HG02759 (cell line): ENCODE data around the gene TCF7L2.

ENCODE experiments used
- ATAC-seq: cut with Tn5 transposase; IDR thresholded peaks from one replicate; pipeline ENCODE4 v1.9.1; 2021; ENCODE audit warnings: mild to moderate bottlenecking, moderate library complexity; ENCODE audit not compliant: unreplicated experiment

The TCF7L2 gene

GRCh38 chr10:113041841-113042750, 92.0 kb downstream of the TCF7L2 start:
- no peak for ATAC-seq

- no peak for ATAC-seq
Observed at GRCh38 chr10:113042868-113043267, 92.8 kb downstream of the TCF7L2 start.

- no peak for ATAC-seq
Observed at GRCh38 chr10:113044016-113044755, 94.1 kb downstream of the TCF7L2 start.

- ATAC-seq = no peak
Observed at GRCh38 chr10:113045147-113046055, 95.4 kb downstream of the TCF7L2 start.

GRCh38 chr10:113047151-113047550, 97.1 kb downstream of the TCF7L2 start:
- ATAC-seq = no peak

- ATAC-seq = no peak
Observed at GRCh38 chr10:113047605-113047962, 97.5 kb downstream of the TCF7L2 start.

GRCh38 chr10:113047963-113048781, 98.1 kb downstream of the TCF7L2 start:
- no peak for ATAC-seq

- ATAC-seq = no peak
Observed at GRCh38 chr10:113049881-113050280, 99.8 kb downstream of the TCF7L2 start.

- no peak for ATAC-seq
Observed at GRCh38 chr10:113052076-113052830, 102.2 kb downstream of the TCF7L2 start.

- ATAC-seq = no peak
Observed at GRCh38 chr10:113053091-113053490, 103.0 kb downstream of the TCF7L2 start.

GRCh38 chr10:113053881-113054280, 103.8 kb downstream of the TCF7L2 start:
- ATAC-seq = no peak

- ATAC-seq = no peak
Observed at GRCh38 chr10:113055458-113055857, 105.4 kb downstream of the TCF7L2 start.

GRCh38 chr10:113056030-113056429, 106.0 kb downstream of the TCF7L2 start:
- ATAC-seq = no peak

GRCh38 chr10:113056441-113057021, 106.5 kb downstream of the TCF7L2 start:
- no peak for ATAC-seq

GRCh38 chr10:113057948-113058522, 108.0 kb downstream of the TCF7L2 start:
- ATAC-seq = no peak

- no peak for ATAC-seq
Observed at GRCh38 chr10:113058523-113059370, 108.7 kb downstream of the TCF7L2 start.

- no peak for ATAC-seq
Observed at GRCh38 chr10:113059371-113059780, 109.3 kb downstream of the TCF7L2 start.
